ENCODE results near the gene DNAJC28.
"Not testable (repeated sequence)": the region's sequence is repeated elsewhere in the genome, so short reads cannot be mapped to it uniquely, and the experiment has no call there.

Gene DNAJC28

GRCh38 chr21:33511639-33512038 lies 20.1 kb upstream of the DNAJC28 start:
- Histone ChIP-seq H3K18ac (ENCODE audit: low read length) (no peak overlapping the region), H3K79me1 (ENCODE audit: low read length) (no peaks in the 10 kb centered on the region), H3K27me3 (ENCODE audit: insufficient read depth, low read length, poor library complexity) (no peaks in the 10 kb centered on the region), H4K8ac (ENCODE audit: low read depth, low read length) (no peak overlapping the region), H3K36me3 (ENCODE audit: control insufficient read depth, insufficient read depth, low read length) (peaks cover 18% of the 10 kb centered on the region), H2AK5ac (ENCODE audit: low read length) (no peak overlapping the region), H3K4me3 (ENCODE audit: low read length) (no peak overlapping the region), H3K56ac (ENCODE audit: low read length) (no peak overlapping the region), H3K23ac (ENCODE audit: low read length) (no peak overlapping the region), H3K4me2 (ENCODE audit: low read length) (no peak overlapping the region), H3K4me1 (ENCODE audit: control insufficient read depth, low read depth, low read length) (no peaks in the 10 kb centered on the region), H3K4ac (ENCODE audit: low read depth, low read length) (no peak overlapping the region), H2BK120ac (ENCODE audit: low read depth, low read length) (no peak overlapping the region), H3K9ac (ENCODE audit: low read length) (no peak overlapping the region), H2BK15ac (replicated peaks; ENCODE audit: low read depth) (no peak overlapping the region), H2BK5ac (ENCODE audit: low read length) (no peak overlapping the region), H3K79me2 (ENCODE audit: control insufficient read depth, insufficient read depth, low read length) (no peaks in the 10 kb centered on the region), H3K27ac (ENCODE audit: low read depth, low read length) (no peak overlapping the region), H4K5ac (ENCODE audit: low read length) (no peak overlapping the region)
- no peak for DNase-seq
- no CpG with 5 or more reads among the region's 4 CpGs for WGBS (ENCODE audit: extremely low coverage, insufficient coverage, low lambda C conversion rate)

GRCh38 chr21:33510826-33511225 lies 19.3 kb upstream of the DNAJC28 start:
- Histone ChIP-seq H3K56ac (ENCODE audit: low read length) (no peak overlapping the region), H3K23ac (ENCODE audit: low read length) (no peak overlapping the region), H3K4me3 (ENCODE audit: low read length) (no peak overlapping the region), H3K9ac (ENCODE audit: low read length) (no peak overlapping the region), H3K27me3 (ENCODE audit: insufficient read depth, low read length, poor library complexity) (no peaks in the 10 kb centered on the region), H3K4ac (ENCODE audit: low read depth, low read length) (no peak overlapping the region), H2BK15ac (replicated peaks; ENCODE audit: low read depth) (no peak overlapping the region), H3K79me2 (ENCODE audit: control insufficient read depth, insufficient read depth, low read length) (no peaks in the 10 kb centered on the region), H3K4me2 (ENCODE audit: low read length) (no peak overlapping the region), H3K18ac (ENCODE audit: low read length) (no peak overlapping the region), H2BK5ac (ENCODE audit: low read length) (no peak overlapping the region), H3K79me1 (ENCODE audit: low read length) (no peaks in the 10 kb centered on the region), H3K4me1 (ENCODE audit: control insufficient read depth, low read depth, low read length) (no peaks in the 10 kb centered on the region), H4K8ac (ENCODE audit: low read depth, low read length) (no peak overlapping the region), H3K27ac (ENCODE audit: low read depth, low read length) (no peak overlapping the region), H4K5ac (ENCODE audit: low read length) (no peak overlapping the region), H2BK120ac (ENCODE audit: low read depth, low read length) (no peak overlapping the region), H3K36me3 (ENCODE audit: control insufficient read depth, insufficient read depth, low read length) (peaks cover 18% of the 10 kb centered on the region), H2AK5ac (ENCODE audit: low read length) (no peak overlapping the region)
- DNase-seq, result no peak
- no CpG with 5 or more reads among the region's 8 CpGs for WGBS (ENCODE audit: extremely low coverage, insufficient coverage, low lambda C conversion rate)

- not testable (repeated sequence) for H2BK120ac ChIP-seq (ENCODE audit: low read depth, low read length); H2BK15ac ChIP-seq (replicated peaks; ENCODE audit: low read depth); DNase-seq; H3K9ac ChIP-seq (ENCODE audit: low read length); H3K4me1 ChIP-seq (ENCODE audit: control insufficient read depth, low read depth, low read length); H3K23ac ChIP-seq (ENCODE audit: low read length); H3K79me2 ChIP-seq (ENCODE audit: control insufficient read depth, insufficient read depth, low read length); H3K27me3 ChIP-seq (ENCODE audit: insufficient read depth, low read length, poor library complexity); H2BK5ac ChIP-seq (ENCODE audit: low read length); H3K4ac ChIP-seq (ENCODE audit: low read depth, low read length); H3K27ac ChIP-seq (ENCODE audit: low read depth, low read length); H4K8ac ChIP-seq (ENCODE audit: low read depth, low read length); H3K79me1 ChIP-seq (ENCODE audit: low read length); H3K18ac ChIP-seq (ENCODE audit: low read length); H3K56ac ChIP-seq (ENCODE audit: low read length); H3K4me2 ChIP-seq (ENCODE audit: low read length); H4K5ac ChIP-seq (ENCODE audit: low read length); H2AK5ac ChIP-seq (ENCODE audit: low read length); H3K4me3 ChIP-seq (ENCODE audit: low read length)
- peaks cover 22% of the 10 kb centered on the region for H3K36me3 ChIP-seq (ENCODE audit: control insufficient read depth, insufficient read depth, low read length)
- no CpG with 5 or more reads among the region's 1 CpG for WGBS (ENCODE audit: extremely low coverage, insufficient coverage, low lambda C conversion rate)
These were observed 15.5 kb upstream of the DNAJC28 start for GRCh38 chr21:33507003-33507402.

- no peak overlapping the region for H3K4ac ChIP-seq (ENCODE audit: low read depth, low read length)
- H3K27me3 ChIP-seq (ENCODE audit: insufficient read depth, low read length, poor library complexity), result no peaks in the 10 kb centered on the region
- H3K79me2 ChIP-seq (ENCODE audit: control insufficient read depth, insufficient read depth, low read length), result no peaks in the 10 kb centered on the region
- DNase-seq, result no peak
- peaks cover 15% of the 10 kb centered on the region for H3K36me3 ChIP-seq (ENCODE audit: control insufficient read depth, insufficient read depth, low read length)
- H3K4me3 ChIP-seq (ENCODE audit: low read length), result no peak overlapping the region
- no peak overlapping the region for H3K4me2 ChIP-seq (ENCODE audit: low read length)
- H2BK120ac ChIP-seq (ENCODE audit: low read depth, low read length), result no peak overlapping the region
- no peak overlapping the region for H4K5ac ChIP-seq (ENCODE audit: low read length)
- no peak overlapping the region for H2BK5ac ChIP-seq (ENCODE audit: low read length)
- H4K8ac ChIP-seq (ENCODE audit: low read depth, low read length), result no peak overlapping the region
- H3K27ac ChIP-seq (ENCODE audit: low read depth, low read length), result no peak overlapping the region
- H3K79me1 ChIP-seq (ENCODE audit: low read length), result no peaks in the 10 kb centered on the region
- H3K56ac ChIP-seq (ENCODE audit: low read length), result no peak overlapping the region
- H2AK5ac ChIP-seq (ENCODE audit: low read length), result no peak overlapping the region
- H3K18ac ChIP-seq (ENCODE audit: low read length), result no peak overlapping the region
- H3K23ac ChIP-seq (ENCODE audit: low read length), result no peak overlapping the region
- no peak overlapping the region for H2BK15ac ChIP-seq (replicated peaks; ENCODE audit: low read depth)
- WGBS (ENCODE audit: extremely low coverage, insufficient coverage, low lambda C conversion rate), result no CpG with 5 or more reads among the region's 8 CpGs
- H3K9ac ChIP-seq (ENCODE audit: low read length), result no peak overlapping the region
- no peaks in the 10 kb centered on the region for H3K4me1 ChIP-seq (ENCODE audit: control insufficient read depth, low read depth, low read length)
These were observed 14.3 kb upstream of the DNAJC28 start for GRCh38 chr21:33505833-33506232.

GRCh38 chr21:33496345-33496744 lies 4.8 kb upstream of the DNAJC28 start:
- Histone ChIP-seq H3K27me3 (ENCODE audit: insufficient read depth, low read length, poor library complexity) (no peaks in the 10 kb centered on the region), H3K18ac (ENCODE audit: low read length) (no peak overlapping the region), H3K4ac (ENCODE audit: low read depth, low read length) (no peak overlapping the region), H4K5ac (ENCODE audit: low read length) (no peak overlapping the region), H2BK15ac (replicated peaks; ENCODE audit: low read depth) (no peak overlapping the region), H3K4me3 (ENCODE audit: low read length) (no peak overlapping the region), H4K8ac (ENCODE audit: low read depth, low read length) (no peak overlapping the region), H3K9ac (ENCODE audit: low read length) (no peak overlapping the region), H3K79me1 (ENCODE audit: low read length) (no peaks in the 10 kb centered on the region), H2AK5ac (ENCODE audit: low read length) (no peak overlapping the region), H3K27ac (ENCODE audit: low read depth, low read length) (no peak overlapping the region), H3K79me2 (ENCODE audit: control insufficient read depth, insufficient read depth, low read length) (no peaks in the 10 kb centered on the region), H3K23ac (ENCODE audit: low read length) (no peak overlapping the region), H3K4me2 (ENCODE audit: low read length) (no peak overlapping the region), H2BK5ac (ENCODE audit: low read length) (no peak overlapping the region), H3K56ac (ENCODE audit: low read length) (no peak overlapping the region), H2BK120ac (ENCODE audit: low read depth, low read length) (no peak overlapping the region), H3K36me3 (ENCODE audit: control insufficient read depth, insufficient read depth, low read length) (no peaks in the 10 kb centered on the region), H3K4me1 (ENCODE audit: control insufficient read depth, low read depth, low read length) (no peaks in the 10 kb centered on the region)
- no CpG with 5 or more reads among the region's 7 CpGs for WGBS (ENCODE audit: extremely low coverage, insufficient coverage, low lambda C conversion rate)
- no peak for DNase-seq

- no peak overlapping the region for H2BK5ac ChIP-seq (ENCODE audit: low read length)
- H3K23ac ChIP-seq (ENCODE audit: low read length), result no peak overlapping the region
- no peak overlapping the region for H3K27ac ChIP-seq (ENCODE audit: low read depth, low read length)
- no CpG with 5 or more reads among the region's 4 CpGs for WGBS (ENCODE audit: extremely low coverage, insufficient coverage, low lambda C conversion rate)
- H3K4me1 ChIP-seq (ENCODE audit: control insufficient read depth, low read depth, low read length), result peaks cover 2% of the 10 kb centered on the region
- H3K4ac ChIP-seq (ENCODE audit: low read depth, low read length), result no peak overlapping the region
- no peak overlapping the region for H2AK5ac ChIP-seq (ENCODE audit: low read length)
- no peak overlapping the region for H3K18ac ChIP-seq (ENCODE audit: low read length)
- H4K8ac ChIP-seq (ENCODE audit: low read depth, low read length), result no peak overlapping the region
- no peak overlapping the region for H3K4me2 ChIP-seq (ENCODE audit: low read length)
- DNase-seq, result no peak
- H3K56ac ChIP-seq (ENCODE audit: low read length), result no peak overlapping the region
- H3K79me2 ChIP-seq (ENCODE audit: control insufficient read depth, insufficient read depth, low read length), result no peaks in the 10 kb centered on the region
- H3K4me3 ChIP-seq (ENCODE audit: low read length), result no peak overlapping the region
- H3K79me1 ChIP-seq (ENCODE audit: low read length), result no peaks in the 10 kb centered on the region
- no peak overlapping the region for H4K5ac ChIP-seq (ENCODE audit: low read length)
- H3K36me3 ChIP-seq (ENCODE audit: control insufficient read depth, insufficient read depth, low read length), result no peaks in the 10 kb centered on the region
- no peak overlapping the region for H2BK15ac ChIP-seq (replicated peaks; ENCODE audit: low read depth)
- H3K27me3 ChIP-seq (ENCODE audit: insufficient read depth, low read length, poor library complexity), result no peaks in the 10 kb centered on the region
- H3K9ac ChIP-seq (ENCODE audit: low read length), result no peak overlapping the region
- no peak overlapping the region for H2BK120ac ChIP-seq (ENCODE audit: low read depth, low read length)
These were observed 4.2 kb upstream of the DNAJC28 start for GRCh38 chr21:33495743-33496142.

Data from mesendoderm (in vitro differentiated cells).